Mesendoderm (in vitro differentiated cells): ENCODE measurements around the gene B4GALNT4.

Source experiments
- DNase-seq: peaks from one replicate; pipeline ENCODE4 v3.0.0; 2013
- H2AK5ac ChIP-seq: 2 replicates; pipeline ENCODE4 v1.6.1; 2013; ENCODE audit warnings: low read length, inconsistent platforms
- H2BK120ac ChIP-seq: 2 replicates; pipeline ENCODE4 v1.6.1; 2013; ENCODE audit warnings: low read depth, mild to moderate bottlenecking, low read length, moderate library complexity, mixed read lengths
- H2BK15ac ChIP-seq: replicated peaks from 2 replicates; pipeline ENCODE4 v1.6.1; 2013; ENCODE audit warnings: low read depth, mild to moderate bottlenecking, moderate library complexity
- H2BK5ac ChIP-seq: 2 replicates; pipeline ENCODE4 v1.6.1; 2013; ENCODE audit warnings: low read length, inconsistent platforms
- H3K18ac ChIP-seq: 2 replicates; pipeline ENCODE4 v1.6.1; 2013; ENCODE audit warnings: mild to moderate bottlenecking, low read length, mixed read lengths
- H3K23ac ChIP-seq: one replicate; pipeline ENCODE4 v1.6.1; 2013; ENCODE audit warnings: low read length
- H3K27ac ChIP-seq: 2 replicates; pipeline ENCODE4 v1.5.1; 2013; ENCODE audit warnings: low read depth, mild to moderate bottlenecking, inconsistent platforms, low read length, moderate library complexity
- H3K27me3 ChIP-seq: 2 replicates; pipeline ENCODE4 v1.6.1; 2013; ENCODE audit warnings: low read length, control low read depth, mild to moderate bottlenecking, inconsistent platforms; ENCODE audit not compliant: insufficient read depth, poor library complexity
- H3K36me3 ChIP-seq: 2 replicates; pipeline ENCODE4 v1.6.1; 2013; ENCODE audit warnings: low read length, inconsistent platforms; ENCODE audit not compliant: control insufficient read depth, insufficient read depth
- H3K4ac ChIP-seq: one replicate; pipeline ENCODE4 v1.6.1; 2013; ENCODE audit warnings: low read depth, mild to moderate bottlenecking, low read length, moderate library complexity
- H3K4me1 ChIP-seq: 2 replicates; pipeline ENCODE4 v1.6.1; 2013; ENCODE audit warnings: low read depth, low read length, inconsistent platforms; ENCODE audit not compliant: control insufficient read depth
- H3K4me2 ChIP-seq: 2 replicates; pipeline ENCODE4 v1.6.1; 2013; ENCODE audit warnings: low read length
- H3K4me3 ChIP-seq: 2 replicates; pipeline ENCODE4 v1.5.1; 2013; ENCODE audit warnings: mild to moderate bottlenecking, low read length
- H3K56ac ChIP-seq: one replicate; pipeline ENCODE4 v1.6.1; 2013; ENCODE audit warnings: low read length
- H3K79me1 ChIP-seq: 2 replicates; pipeline ENCODE4 v1.6.1; 2013; ENCODE audit warnings: low read length, inconsistent platforms
- H3K79me2 ChIP-seq: 2 replicates; pipeline ENCODE4 v1.6.1; 2013; ENCODE audit warnings: mild to moderate bottlenecking, low read length; ENCODE audit not compliant: control insufficient read depth, insufficient read depth
- H3K9ac ChIP-seq: 2 replicates; pipeline ENCODE4 v1.6.1; 2013; ENCODE audit warnings: low read length, inconsistent platforms
- H4K5ac ChIP-seq: one replicate; pipeline ENCODE4 v1.6.1; 2013; ENCODE audit warnings: low read length
- H4K8ac ChIP-seq: one replicate; pipeline ENCODE4 v1.6.1; 2013; ENCODE audit warnings: low read depth, mild to moderate bottlenecking, control low read depth, low read length, moderate library complexity
- WGBS: extraction: QIAGEN DNeasy Blood & Tissue Kit; methylation state at CpG from one replicate; pipeline ENCODE4 v1.1.7; 2013; ENCODE audit warnings: low lambda C conversion rate, missing lambda C conversion rate; ENCODE audit not compliant: insufficient coverage; ENCODE audit errors: extremely low coverage; 5-methylcytosine and 5-hydroxymethylcytosine counted together

Gene B4GALNT4

GRCh38 chr11:416757-417621, 47.7 kb downstream of the B4GALNT4 start:
- Histone ChIP-seq H3K9ac (peak overlapping the region; percentile 74), H3K27me3 (no peaks in the 10 kb centered on the region), H4K5ac (no peak overlapping the region), H3K79me1 (no peaks in the 10 kb centered on the region), H3K4me2 (peak overlapping the region; percentile 75), H3K79me2 (no peaks in the 10 kb centered on the region), H4K8ac (no peak overlapping the region), H3K18ac (peak overlapping the region; percentile 31), H2BK15ac (no peak overlapping the region), H2AK5ac (no peak overlapping the region), H3K36me3 (no peaks in the 10 kb centered on the region), H3K56ac (peak overlapping the region; percentile 81), H2BK120ac (no peak overlapping the region), H3K4me1 (no peaks in the 10 kb centered on the region), H3K4ac (peak overlapping the region; percentile 18), H3K27ac (no peak overlapping the region), H2BK5ac (no peak overlapping the region), H3K23ac (no peak overlapping the region), H3K4me3 (peak overlapping the region; percentile 30)
- DNase-seq, result peak; percentile 34
- WGBS, result no CpG with 5 or more reads among the region's 97 CpGs

DNA sequence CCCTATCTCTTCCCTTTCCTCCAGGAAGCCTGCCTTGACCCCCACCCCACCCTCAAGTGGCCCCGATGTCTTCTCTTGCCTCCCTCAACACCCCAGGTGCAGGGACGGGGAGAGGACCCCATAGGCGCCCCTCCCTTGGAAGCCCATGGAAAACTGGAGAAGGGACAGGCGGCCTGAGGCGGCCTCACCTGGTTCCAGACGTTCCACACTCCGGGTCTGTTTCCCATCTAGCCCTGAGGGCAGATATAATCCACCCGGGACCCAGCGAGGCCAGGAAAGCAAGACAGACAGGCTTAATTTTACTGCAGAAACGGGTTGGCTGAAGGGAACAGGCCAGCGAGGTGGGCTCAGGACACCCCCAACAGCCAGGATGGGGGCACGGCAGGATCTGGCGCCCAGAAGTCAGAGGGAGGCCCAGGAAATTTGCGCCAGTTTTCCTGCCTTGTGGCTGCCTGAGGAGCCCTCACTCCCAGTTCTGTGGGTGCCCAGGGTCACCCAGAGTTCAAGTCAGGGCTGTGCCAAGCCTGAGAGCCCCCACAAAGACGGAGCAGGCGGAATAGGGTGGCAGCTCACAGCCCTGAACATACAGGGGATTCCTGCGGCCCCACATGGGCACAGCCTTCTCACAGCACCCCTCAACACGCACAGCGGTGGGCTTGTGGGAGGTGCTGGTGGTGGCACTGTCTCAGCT, 48.5 kb downstream of the B4GALNT4 start:
- WGBS, result no CpG with 5 or more reads among the region's 19 CpGs
- Histone ChIP-seq H3K27me3 (no peaks in the 10 kb centered on the region), H3K4ac (no peak overlapping the region)

GRCh38 chr11:418343-419247, 49.3 kb downstream of the B4GALNT4 start:
- Histone ChIP-seq H3K4me1 (no peaks in the 10 kb centered on the region), H3K4ac (no peak overlapping the region), H2BK120ac (no peak overlapping the region), H3K18ac (no peak overlapping the region), H2BK15ac (no peak overlapping the region), H4K8ac (no peak overlapping the region), H3K56ac (no peak overlapping the region), H3K27me3 (no peaks in the 10 kb centered on the region), H4K5ac (no peak overlapping the region), H2BK5ac (no peak overlapping the region), H3K23ac (no peak overlapping the region), H3K27ac (no peak overlapping the region), H3K4me2 (no peak overlapping the region), H2AK5ac (no peak overlapping the region), H3K4me3 (no peak overlapping the region), H3K36me3 (no peaks in the 10 kb centered on the region), H3K79me2 (no peaks in the 10 kb centered on the region), H3K9ac (no peak overlapping the region), H3K79me1 (no peaks in the 10 kb centered on the region)
- WGBS, result no CpG with 5 or more reads among the region's 30 CpGs
- no peak for DNase-seq

More for the DNA sequence above, 48.5 kb downstream of the B4GALNT4 start:
- Histone ChIP-seq H3K79me2 (no peaks in the 10 kb centered on the region), H3K9ac (peak overlapping the region; percentile 74), H3K56ac (peak overlapping the region; percentile 49), H3K27ac (no peak overlapping the region), H2AK5ac (no peak overlapping the region), H4K8ac (no peak overlapping the region), H4K5ac (no peak overlapping the region), H3K4me3 (no peak overlapping the region), H3K18ac (no peak overlapping the region), H3K36me3 (no peaks in the 10 kb centered on the region), H2BK15ac (no peak overlapping the region), H3K4me2 (peak overlapping the region; percentile 75), H2BK5ac (no peak overlapping the region), H3K79me1 (no peaks in the 10 kb centered on the region), H3K23ac (no peak overlapping the region), H3K4me1 (no peaks in the 10 kb centered on the region), H2BK120ac (no peak overlapping the region)
- no peak for DNase-seq

DNA sequence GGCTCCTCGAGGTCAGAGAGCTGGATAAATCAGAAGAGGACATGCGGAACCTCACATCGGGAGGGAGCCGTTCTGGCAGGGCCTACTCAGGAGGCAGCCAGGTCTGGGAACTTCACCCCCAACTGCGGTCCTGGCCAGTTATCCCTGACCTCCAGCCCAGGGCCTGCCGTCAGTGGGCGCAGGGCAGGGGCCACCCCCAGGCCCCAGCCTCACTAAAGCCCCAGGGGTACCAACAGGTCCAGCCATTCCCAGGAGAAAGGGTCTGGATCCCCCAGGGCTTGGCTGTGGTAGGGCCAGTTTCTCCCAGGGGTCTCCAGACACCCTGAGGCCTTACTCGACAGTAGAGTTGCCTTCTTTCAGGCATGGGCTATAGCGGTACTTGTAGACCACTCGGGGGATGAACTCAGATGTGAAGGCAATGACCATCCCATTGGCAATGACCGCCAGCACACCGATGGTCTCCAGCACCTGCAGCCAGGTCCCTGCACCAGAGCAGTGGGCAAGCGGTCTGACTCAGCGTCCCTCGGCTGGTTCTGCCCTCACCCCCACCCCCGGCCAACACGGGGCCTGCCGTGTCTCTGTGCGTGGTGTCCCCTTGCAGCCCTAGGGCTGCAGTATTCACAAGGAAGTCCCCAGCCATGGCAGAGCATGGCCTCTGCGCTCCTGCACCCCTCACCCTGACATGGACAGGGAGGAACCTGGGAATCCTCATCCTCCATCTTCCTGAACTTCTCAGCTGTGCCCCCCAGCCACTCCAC, 50.1 kb downstream of the B4GALNT4 start:
- H3K4me1 ChIP-seq, result no peaks in the 10 kb centered on the region
- no peak overlapping the region for H3K18ac ChIP-seq
- no peaks in the 10 kb centered on the region for H3K36me3 ChIP-seq
- H3K56ac ChIP-seq, result no peak overlapping the region
- no peaks in the 10 kb centered on the region for H3K79me2 ChIP-seq
- no peak overlapping the region for H3K4ac ChIP-seq
- no CpG with 5 or more reads among the region's 20 CpGs for WGBS
- H3K4me2 ChIP-seq, result no peak overlapping the region
- no peak overlapping the region for H3K4me3 ChIP-seq
- H2BK120ac ChIP-seq, result no peak overlapping the region
- no peak overlapping the region for H2AK5ac ChIP-seq
- no peak overlapping the region for H3K27ac ChIP-seq
- H3K23ac ChIP-seq, result no peak overlapping the region
- H3K79me1 ChIP-seq, result no peaks in the 10 kb centered on the region
- H2BK15ac ChIP-seq, result no peak overlapping the region
- no peak overlapping the region for H2BK5ac ChIP-seq
- H4K8ac ChIP-seq, result no peak overlapping the region
- no peak for DNase-seq
- H3K27me3 ChIP-seq, result no peaks in the 10 kb centered on the region
- no peak overlapping the region for H4K5ac ChIP-seq
- no peak overlapping the region for H3K9ac ChIP-seq
